SK-N-SH treated with all-trans-retinoic acid at 6 μM for 48 hours (cell line): ENCODE results near the gene OR6M1.

Experiments
- ATAC-seq: fragments of 200-7000 bp; cut with Tn5 transposase; 3 replicates; pipeline ENCODE4 v1.9.1; 2020; ENCODE audit warnings: mild to moderate bottlenecking, moderate library complexity
- BACH2 ChIP-seq: fragments of 250-450 bp; sonication (Bioruptor Pico); IDR thresholded peaks from 2 replicates; pipeline ENCODE4 v1.9.0; 2021; ENCODE audit warnings: mild to moderate bottlenecking, borderline replicate concordance
- CSDC2 ChIP-seq: fragments of 250-450 bp; sonication (Bioruptor Pico); IDR thresholded peaks from 2 replicates; pipeline ENCODE4 v1.5.0; 2020; ENCODE audit warnings: mild to moderate bottlenecking, moderate library complexity
- CSRNP3 ChIP-seq: fragments of 250-450 bp; sonication (Bioruptor Pico); IDR thresholded peaks from 2 replicates; pipeline ENCODE4 v1.5.1; 2021; ENCODE audit warnings: mild to moderate bottlenecking, moderate library complexity
- ESRRG ChIP-seq: fragments of 250-450 bp; sonication (Bioruptor Pico); IDR thresholded peaks from 2 replicates; pipeline ENCODE4 v1.6.1; 2021; ENCODE audit warnings: mild to moderate bottlenecking
- ISL1 ChIP-seq: fragments of 250-450 bp; sonication (Bioruptor Pico); IDR thresholded peaks from 2 replicates; pipeline ENCODE4 v2.1.2; 2022; ENCODE audit warnings: mild to moderate bottlenecking, moderate library complexity
- OSR1 ChIP-seq: fragments of 250-450 bp; sonication (Bioruptor Pico); IDR thresholded peaks from 2 replicates; pipeline ENCODE4 v1.8.0; 2022; ENCODE audit warnings: moderate library complexity, mild to moderate bottlenecking, inconsistent platforms
- PATZ1 ChIP-seq: fragments of 250-450 bp; sonication (Bioruptor Pico); IDR thresholded peaks from 2 replicates; pipeline ENCODE4 v1.8.0; 2020; ENCODE audit warnings: mild to moderate bottlenecking, moderate library complexity, borderline replicate concordance
- PPARA ChIP-seq: fragments of 250-450 bp; sonication (Bioruptor Pico); IDR thresholded peaks from 2 replicates; pipeline ENCODE4 v1.5.0; 2020; ENCODE audit warnings: mild to moderate bottlenecking, borderline replicate concordance
- RARB ChIP-seq: fragments of 250-450 bp; sonication (Bioruptor Pico); IDR thresholded peaks from 2 replicates; pipeline ENCODE4 v1.8.0; 2021; ENCODE audit warnings: mild to moderate bottlenecking, moderate library complexity
- TCF4 ChIP-seq: fragments of 250-450 bp; sonication (Bioruptor Pico); IDR thresholded peaks from 2 replicates; pipeline ENCODE4 v1.8.0; 2021; ENCODE audit warnings: mild to moderate bottlenecking, moderate library complexity, borderline replicate concordance
- TSHZ2 ChIP-seq: fragments of 250-450 bp; sonication (Bioruptor Pico); IDR thresholded peaks from 2 replicates; pipeline ENCODE4 v1.5.0; 2020; ENCODE audit warnings: mild to moderate bottlenecking, moderate library complexity
- ZFP3 ChIP-seq: fragments of 250-450 bp; sonication (Bioruptor Pico); IDR thresholded peaks from 2 replicates; pipeline ENCODE4 v1.5.0; 2020; ENCODE audit warnings: mild to moderate bottlenecking, moderate library complexity
- ZFP30 ChIP-seq: fragments of 450-650 bp; formaldehyde crosslinking; IDR thresholded peaks from 2 replicates; pipeline ENCODE4 v1.5.0; 2022; ENCODE audit warnings: mild to moderate bottlenecking, moderate library complexity
- ZNF565 ChIP-seq: fragments of 450-650 bp; formaldehyde crosslinking; conservative IDR thresholded peaks from 2 replicates; pipeline ENCODE4 v1.5.0; 2020; ENCODE audit warnings: low read depth, mild to moderate bottlenecking, moderate library complexity
- ZNF70 ChIP-seq: fragments of 450-650 bp; formaldehyde crosslinking; IDR thresholded peaks from 2 replicates; pipeline ENCODE4 v1.5.0; 2020; ENCODE audit warnings: mild to moderate bottlenecking, moderate library complexity
- TF ChIP-seq, protein P1 (sequence below): fragments of 250-450 bp; sonication (Bioruptor Pico); IDR thresholded peaks from 2 replicates; pipeline ENCODE4 v1.5.1; 2020; ENCODE audit warnings: low read depth, mild to moderate bottlenecking, moderate library complexity
- TF ChIP-seq, protein P2 (sequence below): fragments of 250-450 bp; sonication (Bioruptor Pico); IDR thresholded peaks from 2 replicates; pipeline ENCODE4 v1.8.0; 2021; ENCODE audit warnings: low read depth, mild to moderate bottlenecking, moderate library complexity, borderline replicate concordance

The OR6M1 gene

DNA sequence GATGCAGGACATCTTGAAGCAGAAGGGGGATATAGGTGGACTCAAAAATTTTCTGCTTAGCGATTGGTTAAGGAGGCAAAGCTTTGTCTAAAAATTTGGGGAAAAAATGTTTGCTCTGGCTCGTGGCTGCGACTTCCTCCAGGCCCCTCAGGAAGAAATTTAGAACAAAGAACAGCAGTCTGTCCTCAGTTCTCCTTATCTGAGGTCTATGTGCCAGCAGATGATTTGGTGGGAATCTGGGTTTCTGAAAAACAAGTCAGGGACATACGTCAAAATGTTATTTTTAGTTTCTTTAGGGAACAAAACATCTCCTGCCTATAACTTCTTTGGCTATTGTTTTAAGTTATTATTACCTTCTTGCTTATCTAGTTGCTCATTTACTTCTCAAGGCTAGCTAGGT is 8.1 kb downstream of the OR6M1 start:
- ATAC-seq = no peak
- TF ChIP-seq OSR1 (CRISPR knock-in tag) (no peak), CSRNP3 (CRISPR knock-in tag) (no peak), ZNF565 (no peak)
- TF ChIP-seq, protein P1, sequence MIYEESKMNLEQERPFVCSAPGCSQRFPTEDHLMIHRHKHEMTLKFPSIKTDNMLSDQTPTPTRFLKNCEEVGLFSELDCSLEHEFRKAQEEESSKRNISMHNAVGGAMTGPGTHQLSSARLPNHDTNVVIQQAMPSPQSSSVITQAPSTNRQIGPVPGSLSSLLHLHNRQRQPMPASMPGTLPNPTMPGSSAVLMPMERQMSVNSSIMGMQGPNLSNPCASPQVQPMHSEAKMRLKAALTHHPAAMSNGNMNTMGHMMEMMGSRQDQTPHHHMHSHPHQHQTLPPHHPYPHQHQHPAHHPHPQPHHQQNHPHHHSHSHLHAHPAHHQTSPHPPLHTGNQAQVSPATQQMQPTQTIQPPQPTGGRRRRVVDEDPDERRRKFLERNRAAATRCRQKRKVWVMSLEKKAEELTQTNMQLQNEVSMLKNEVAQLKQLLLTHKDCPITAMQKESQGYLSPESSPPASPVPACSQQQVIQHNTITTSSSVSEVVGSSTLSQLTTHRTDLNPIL (CRISPR knock-in tag) = no peak

DNA sequence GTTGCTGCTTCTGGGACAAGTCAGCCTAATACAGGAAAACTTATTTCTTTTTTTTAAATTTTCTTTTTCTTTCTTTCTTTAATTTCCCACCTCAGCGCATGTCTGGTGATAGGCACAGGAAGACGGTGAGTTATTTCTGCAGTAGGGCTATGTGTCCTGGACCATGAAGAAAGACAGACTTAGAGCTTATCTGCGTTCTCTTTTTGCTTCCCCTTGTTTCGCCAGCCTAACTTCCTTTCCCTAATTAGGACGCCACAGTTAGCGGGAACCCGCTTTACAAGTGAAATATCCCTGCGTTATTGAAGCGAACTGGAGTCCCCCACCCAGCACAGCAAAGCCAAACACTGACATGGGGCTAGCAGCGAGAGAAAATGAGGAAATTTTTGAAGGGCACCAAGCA is 8.6 kb downstream of the OR6M1 start:
- ATAC-seq = no peak

DNA sequence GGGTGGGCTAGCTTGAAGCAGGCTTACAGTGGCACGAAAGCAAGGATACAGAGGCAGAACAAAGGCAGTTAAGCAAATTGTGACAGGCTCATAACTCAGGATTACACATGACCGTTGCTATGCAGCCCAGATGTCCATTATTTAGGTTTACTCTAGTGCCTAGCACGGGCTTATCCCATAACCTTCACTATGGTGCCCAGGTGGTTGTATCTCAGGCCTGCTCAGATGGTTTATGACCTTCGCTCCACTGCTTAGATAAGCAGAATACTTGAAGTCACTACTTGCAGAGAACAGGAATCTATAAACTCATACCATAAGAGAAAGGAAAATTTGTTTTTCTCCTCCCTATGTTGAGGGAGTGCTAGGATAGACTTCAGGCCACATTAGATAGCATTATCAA is 9.0 kb downstream of the OR6M1 start:
- no peak for ATAC-seq
- TF ChIP-seq CSRNP3 (CRISPR knock-in tag) (no peak), ESRRG (CRISPR knock-in tag) (no peak), RARB (CRISPR knock-in tag) (no peak), TCF4 (no peak), ISL1 (CRISPR knock-in tag) (no peak), ZFP30 (CRISPR knock-in tag) (no peak), ZNF70 (CRISPR knock-in tag) (no peak), PATZ1 (CRISPR knock-in tag) (no peak), ZFP3 (no peak), ZNF565 (no peak), PPARA (CRISPR knock-in tag) (no peak), OSR1 (CRISPR knock-in tag) (no peak), BACH2 (no peak), TSHZ2 (no peak), CSDC2 (no peak)
- TF ChIP-seq, protein P1 (CRISPR knock-in tag) = no peak
- TF ChIP-seq, protein P2, sequence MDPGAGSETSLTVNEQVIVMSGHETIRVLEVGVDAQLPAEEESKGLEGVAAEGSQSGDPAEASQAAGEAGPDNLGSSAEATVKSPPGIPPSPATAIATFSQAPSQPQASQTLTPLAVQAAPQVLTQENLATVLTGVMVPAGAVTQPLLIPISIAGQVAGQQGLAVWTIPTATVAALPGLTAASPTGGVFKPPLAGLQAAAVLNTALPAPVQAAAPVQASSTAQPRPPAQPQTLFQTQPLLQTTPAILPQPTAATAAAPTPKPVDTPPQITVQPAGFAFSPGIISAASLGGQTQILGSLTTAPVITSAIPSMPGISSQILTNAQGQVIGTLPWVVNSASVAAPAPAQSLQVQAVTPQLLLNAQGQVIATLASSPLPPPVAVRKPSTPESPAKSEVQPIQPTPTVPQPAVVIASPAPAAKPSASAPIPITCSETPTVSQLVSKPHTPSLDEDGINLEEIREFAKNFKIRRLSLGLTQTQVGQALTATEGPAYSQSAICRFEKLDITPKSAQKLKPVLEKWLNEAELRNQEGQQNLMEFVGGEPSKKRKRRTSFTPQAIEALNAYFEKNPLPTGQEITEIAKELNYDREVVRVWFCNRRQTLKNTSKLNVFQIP = no peak

More for the DNA sequence above, 8.6 kb downstream of the OR6M1 start:
- no peak for TF ChIP-seq PPARA (CRISPR knock-in tag)
- TF ChIP-seq, all 23 proteins: peak for 0
